ENCODE data around the gene CAPZB. TPM values are rescaled to one million over a fixed set of nuclear protein-coding genes. Genes with fewer than 3 reads are reported as not detected.

CAPZB gene
- polyA plus RNA-seq, 1 of the 3 experiments (the other 2 are of a cell fraction), result 122 TPM

DNA sequence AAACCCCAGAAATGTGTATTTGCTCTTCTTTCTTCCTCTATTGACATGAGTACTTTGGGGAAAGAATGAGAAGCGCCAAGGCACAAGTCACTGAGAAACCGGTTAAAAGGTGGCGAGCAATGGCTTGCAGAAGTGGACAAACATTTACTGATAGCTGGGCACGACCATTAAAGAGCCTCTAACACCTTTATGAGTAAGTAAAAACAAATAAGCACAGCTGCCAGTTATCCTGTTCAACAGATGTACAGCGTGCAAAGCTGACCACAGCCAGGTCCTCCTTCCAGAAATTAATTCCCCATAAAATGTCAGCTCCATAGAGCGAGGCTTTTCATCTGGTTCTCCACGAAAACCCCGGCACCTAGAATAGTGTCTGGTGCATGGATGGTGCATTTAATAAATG is 72.7 kb downstream of the CAPZB start (continued):
- no peak for TF ChIP-seq REST (IDR thresholded peaks at IDR 0.05; ENCODE audit: low read depth, low read length)

- Histone ChIP-seq H3K27ac (ENCODE audit: low read depth in 2 of 2, low read length in 1 of 2) (no peak overlapping the region; a peak in 1 of 4 replicates), H3K4me3 (ENCODE audit: low read depth in 2 of 2, low read length in 1 of 2) (no peak overlapping the region), H4K20me1 (ENCODE audit: insufficient read depth) (peaks cover 98% of the 10 kb centered on the region), H3K4me2 (no peak overlapping the region), H3K9ac (no peak overlapping the region), H3K9me3 (no peaks in the 10 kb centered on the region), H3K4me1 (ENCODE audit: control insufficient read depth in 1 of 2, insufficient read depth in 2 of 2, low read depth in 1 of 2, low read length in 1 of 2) (peaks cover 0 to 52% of the 10 kb centered on the region in 2 experiments; a peak in 1 of 4 replicates), H3K9me2 (no peaks in the 10 kb centered on the region), H3K79me2 (ENCODE audit: insufficient read depth) (peaks cover 98% of the 10 kb centered on the region), H2AFZ (ENCODE audit: low read depth) (no peak overlapping the region), H3F3A (replicated peaks; ENCODE audit: insufficient read depth) (no peaks in the 10 kb centered on the region), H3K27me3 (ENCODE audit: insufficient read depth) (no peaks in the 10 kb centered on the region), H3K36me3 (replicated peaks in 1 of 2; ENCODE audit: control insufficient read depth in 1 of 2, insufficient read depth in 2 of 2, low read length in 1 of 2) (peaks cover 18 to 24% of the 10 kb centered on the region in 2 experiments)
- WGBS (ENCODE audit: low lambda C conversion rate), result 88% methylated on average over 5 of the region's 8 CpGs
- DNase-seq, result no peak
- CTCF ChIA-PET, result interaction anchor here (1.4 to 2.2 kb wide), 5 partner anchors 10 to 251 kb away, joined by 3 to 7 read pairs (median 5); no protein-coding TSS in a partner anchor
- POLR2A ChIA-PET, result no interaction called here
- TF ChIP-seq RCOR1 (IDR thresholded peaks at IDR 0.05; ENCODE audit: low read length) (no peak), RFX5 (IDR thresholded peaks at IDR 0.05; ENCODE audit: low read length) (no peak), FOXJ3 (CRISPR knock-in tag; IDR thresholded peaks at IDR 0.05) (no peak), POLR2AphosphoS5 (IDR thresholded peaks at IDR 0.05; ENCODE audit: low read depth, low read length) (no peak), NRF1 (IDR thresholded peaks at IDR 0.05; ENCODE audit: low read depth, low read length) (no peak), EP300 (IDR thresholded peaks at IDR 0.05; ENCODE audit: borderline replicate concordance in 1 of 2, low read depth in 1 of 2, low read length in 1 of 2) (no peak), JUND (IDR thresholded peaks at IDR 0.05) (no peak), MEF2A (IDR thresholded peaks at IDR 0.05; ENCODE audit: borderline replicate concordance, low read depth) (no peak), GABPA (IDR thresholded peaks at IDR 0.05; ENCODE audit: low read depth) (no peak)
- TF ChIP-seq, protein P1, sequence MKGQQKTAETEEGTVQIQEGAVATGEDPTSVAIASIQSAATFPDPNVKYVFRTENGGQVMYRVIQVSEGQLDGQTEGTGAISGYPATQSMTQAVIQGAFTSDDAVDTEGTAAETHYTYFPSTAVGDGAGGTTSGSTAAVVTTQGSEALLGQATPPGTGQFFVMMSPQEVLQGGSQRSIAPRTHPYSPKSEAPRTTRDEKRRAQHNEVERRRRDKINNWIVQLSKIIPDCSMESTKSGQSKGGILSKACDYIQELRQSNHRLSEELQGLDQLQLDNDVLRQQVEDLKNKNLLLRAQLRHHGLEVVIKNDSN (IDR thresholded peaks at IDR 0.05; ENCODE audit: borderline replicate concordance, low read depth), result no peak
- TF ChIP-seq, protein P2, sequence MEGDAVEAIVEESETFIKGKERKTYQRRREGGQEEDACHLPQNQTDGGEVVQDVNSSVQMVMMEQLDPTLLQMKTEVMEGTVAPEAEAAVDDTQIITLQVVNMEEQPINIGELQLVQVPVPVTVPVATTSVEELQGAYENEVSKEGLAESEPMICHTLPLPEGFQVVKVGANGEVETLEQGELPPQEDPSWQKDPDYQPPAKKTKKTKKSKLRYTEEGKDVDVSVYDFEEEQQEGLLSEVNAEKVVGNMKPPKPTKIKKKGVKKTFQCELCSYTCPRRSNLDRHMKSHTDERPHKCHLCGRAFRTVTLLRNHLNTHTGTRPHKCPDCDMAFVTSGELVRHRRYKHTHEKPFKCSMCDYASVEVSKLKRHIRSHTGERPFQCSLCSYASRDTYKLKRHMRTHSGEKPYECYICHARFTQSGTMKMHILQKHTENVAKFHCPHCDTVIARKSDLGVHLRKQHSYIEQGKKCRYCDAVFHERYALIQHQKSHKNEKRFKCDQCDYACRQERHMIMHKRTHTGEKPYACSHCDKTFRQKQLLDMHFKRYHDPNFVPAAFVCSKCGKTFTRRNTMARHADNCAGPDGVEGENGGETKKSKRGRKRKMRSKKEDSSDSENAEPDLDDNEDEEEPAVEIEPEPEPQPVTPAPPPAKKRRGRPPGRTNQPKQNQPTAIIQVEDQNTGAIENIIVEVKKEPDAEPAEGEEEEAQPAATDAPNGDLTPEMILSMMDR (IDR thresholded peaks at IDR 0.05), result no peak
Measured at GRCh38 chr1:19411612-19412011, 73.7 kb downstream of the CAPZB start.

Data from SK-N-SH (cell line).